Gastrocnemius medialis (tissue), 4 donors: Measurements from ENCODE around the gene PLEKHG3. TPM values are rescaled to one million over a fixed set of nuclear protein-coding genes. Genes with fewer than 3 reads are reported as not detected.

Experiments
- ATAC-seq, 2 donors: fragments of 150-250 bp; one replicate each; pipeline ENCODE4 v1.9.1; 2016
- DNase-seq, 2 donors: peaks; one replicate each; pipeline ENCODE4 v3.0.0-alpha.2; 2019
- H3K27ac ChIP-seq, 4 donors: fragments of 200-600 bp; sonication (generic); 1 replicate in 1 of 4; 2 replicates in 3 of 4; pipeline ENCODE4 v1.5.1; 2016 to 2018; ENCODE audit warnings: mild to moderate bottlenecking in 2 of 4, moderate library complexity in 1 of 4
- H3K27me3 ChIP-seq, 3 donors: fragments of 200-600 bp; sonication (generic) in 2 of 3; 1 replicate in 1 of 3; 2 replicates in 2 of 3; pipeline versions ENCODE4 v1.5.1 to v1.6.0; 2016 to 2019; ENCODE audit warnings: mild to moderate bottlenecking in 1 of 3, moderate library complexity in 1 of 3
- H3K36me3 ChIP-seq, 2 donors: fragments of 200-600 bp; sonication (generic) in 1 of 2; one replicate each; pipeline ENCODE4 v1.5.1; 2017 to 2018
- H3K4me1 ChIP-seq, 2 donors: fragments of 200-600 bp; sonication (generic) in 1 of 2; one replicate each; pipeline ENCODE4 v1.5.1; 2016 to 2017; ENCODE audit warnings: mild to moderate bottlenecking in 2 of 2
- H3K4me3 ChIP-seq, 4 donors: fragments of 200-600 bp; sonication (generic) in 3 of 4; 1 replicate in 1 of 4; 2 replicates in 3 of 4; pipeline ENCODE4 v1.5.1; 2016 to 2019; ENCODE audit warnings: mild to moderate bottlenecking in 2 of 4
- H3K9me3 ChIP-seq, 3 donors: fragments of 200-600 bp; sonication (generic) in 2 of 3; 1 replicate in 1 of 3; 2 replicates in 2 of 3; pipeline ENCODE4 v1.5.1; 2016 to 2019
- CTCF ChIP-seq, 5 experiments: fragments of 450-650 bp in 3 of 5; fragments of 200-600 bp in 2 of 5; sonication (generic) in 2 of 5; IDR thresholded peaks in 4 of 5; conservative IDR thresholded peaks in 1 of 5; 1 replicate in 4 of 5; 2 replicates in 1 of 5; pipeline ENCODE4 v1.5.1; 2016 to 2019; ENCODE audit warnings: antibody characterized with exemption in 5 of 5, mild to moderate bottlenecking in 3 of 5, moderate library complexity in 3 of 5
- POLR2A ChIP-seq, 2 donors: fragments of 450-650 bp; IDR thresholded peaks; one replicate each; pipeline ENCODE4 v1.6.1; 2017; ENCODE audit warnings: antibody characterized with exemption in 2 of 2, mild to moderate bottlenecking in 2 of 2, moderate library complexity in 2 of 2
- in situ Hi-C, 4 donors: fragments of 200-750 bp; cut with MboI; loops; one replicate each; pipeline versions ENCODE4 v1.15.0 to v1.8.0; 2017; ENCODE audit warnings: low sequenced_read_pairs in 4 of 4
- intact Hi-C: fragments of 100-400 bp; cut with DNase I; formaldehyde crosslinking; loops from one replicate; pipeline ENCODE4 v1.15.1; 2023; ENCODE audit warnings: low total_unique reads
- total RNA-seq, 4 donors: library from RNA; depleted of rRNA; stranded (reverse); fragments of >200 nt; gene quantifications; one replicate each; pipeline versions ENCODE4 v1.1.0 to v1.2.3, GENCODE V29; 2016

PLEKHG3 gene
- total RNA-seq, 4 donors from 2014 or later = 8.8 to 18.8 (median 14.5) TPM

GRCh38 chr14:64659366-64659765, 44.9 kb upstream of the PLEKHG3 start:
- no peak for TF ChIP-seq POLR2A (IDR thresholded peaks at IDR 0.05)
- no peak for TF ChIP-seq CTCF (IDR thresholded peaks at IDR 0.05 in 4 of 5, conservative IDR thresholded peaks at IDR 0.05 in 1 of 5)
- in situ Hi-C loops = no loop called here
- no peak overlapping the region for H3K27ac ChIP-seq

GRCh38 chr14:64663174-64663573, 41.0 kb upstream of the PLEKHG3 start:
- in situ Hi-C loops (no loop called here), intact Hi-C loops (no loop called here)
- H3K9me3 ChIP-seq = no peaks in the 10 kb centered on the region
- H3K27me3 ChIP-seq = no peaks in the 10 kb centered on the region
- no peaks in the 10 kb centered on the region for H3K36me3 ChIP-seq
- H3K27ac ChIP-seq = no peak overlapping the region
- TF ChIP-seq CTCF (IDR thresholded peaks at IDR 0.05 in 4 of 5, conservative IDR thresholded peaks at IDR 0.05 in 1 of 5) (no peak), POLR2A (IDR thresholded peaks at IDR 0.05) (no peak)
- DNase-seq = no peak
- H3K4me3 ChIP-seq = no peak overlapping the region
- ATAC-seq = no peak
- no peaks in the 10 kb centered on the region for H3K4me1 ChIP-seq

More at GRCh38 chr14:64659366-64659765, 44.9 kb upstream of the PLEKHG3 start:
- H3K36me3 ChIP-seq = no peaks in the 10 kb centered on the region
- peaks cover 7 to 9% of the 10 kb centered on the region in 2 donors for H3K4me1 ChIP-seq
- H3K4me3 ChIP-seq = no peak overlapping the region
- no peaks in the 10 kb centered on the region for H3K9me3 ChIP-seq
- ATAC-seq (no peak), DNase-seq (no peak)
- H3K27me3 ChIP-seq = no peaks in the 10 kb centered on the region
- intact Hi-C loops = no loop called here

DNA sequence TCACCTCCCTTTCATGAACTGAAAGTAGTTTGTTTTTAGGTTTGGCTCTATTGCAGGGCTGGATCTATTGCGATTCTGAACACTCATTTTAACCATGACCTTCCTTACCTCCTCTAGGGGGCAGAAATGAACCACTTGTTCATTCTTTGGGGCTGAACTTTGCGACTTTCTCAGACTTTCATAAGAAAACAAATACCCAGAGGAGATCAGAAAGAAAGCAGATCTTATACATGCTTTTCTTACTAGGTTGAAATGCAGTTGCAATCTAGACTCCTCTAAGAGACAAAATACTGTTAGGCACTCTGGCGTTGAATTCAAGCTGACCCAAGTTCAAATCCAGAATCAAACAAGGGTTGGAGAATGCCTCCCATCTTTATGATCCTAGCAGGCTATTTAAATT, 32.6 kb upstream of the PLEKHG3 start:
- Histone ChIP-seq H3K27ac (no peak overlapping the region), H3K9me3 (no peaks in the 10 kb centered on the region), H3K36me3 (no peaks in the 10 kb centered on the region), H3K27me3 (no peaks in the 10 kb centered on the region), H3K4me3 (no peak overlapping the region), H3K4me1 (peaks cover 0 to 7% of the 10 kb centered on the region in 2 donors)
- DNase-seq (no peak), ATAC-seq (peak; percentile 50 to 54)
- in situ Hi-C loops (loop anchor here (5.0 to 10.0 kb wide), 5 partner anchors 86 to 223 kb away; no protein-coding TSS in a partner anchor), intact Hi-C loops (loop anchor here (2.0 to 5.0 kb wide), 3 partner anchors 76 to 221 kb away; no protein-coding TSS in a partner anchor)
- TF ChIP-seq CTCF (IDR thresholded peaks at IDR 0.05 in 4 of 5, conservative IDR thresholded peaks at IDR 0.05 in 1 of 5) = peak; percentile 33 to 68 (median 54)
- TF ChIP-seq POLR2A (IDR thresholded peaks at IDR 0.05) = no peak

DNA sequence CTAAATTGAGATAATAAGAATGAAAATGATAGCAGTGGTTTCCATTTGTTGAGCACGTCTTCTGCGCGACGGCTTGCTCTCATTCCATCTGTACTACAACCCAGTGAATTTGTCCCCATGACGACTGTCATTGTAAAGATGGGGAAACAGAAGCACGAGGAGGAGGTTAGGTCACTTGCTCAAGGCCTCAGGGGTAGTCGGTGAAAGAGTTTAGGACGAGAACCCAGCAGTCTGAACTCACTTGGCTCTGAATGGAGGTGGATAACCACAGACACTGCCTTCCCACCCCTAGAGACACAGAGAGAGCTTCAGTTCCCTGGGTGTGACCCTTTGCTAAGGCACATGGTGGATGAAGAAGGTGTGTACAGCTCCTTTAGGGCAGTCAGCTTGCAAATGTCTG, 30.9 kb upstream of the PLEKHG3 start:
- no peaks in the 10 kb centered on the region for H3K27me3 ChIP-seq
- H3K27ac ChIP-seq = peak overlapping the region in 1 of 4 donors; percentile 22
- intact Hi-C loops (loop anchor here (5.0 kb wide), 2 partner anchors 74 to 219 kb away; no protein-coding TSS in a partner anchor), in situ Hi-C loops (loop anchor here (5.0 to 10.0 kb wide), 5 partner anchors 84 to 221 kb away; no protein-coding TSS in a partner anchor)
- peaks cover 0 to 7% of the 10 kb centered on the region in 2 donors for H3K4me1 ChIP-seq
- no peak for TF ChIP-seq POLR2A (IDR thresholded peaks at IDR 0.05)
- no peak for TF ChIP-seq CTCF (IDR thresholded peaks at IDR 0.05 in 4 of 5, conservative IDR thresholded peaks at IDR 0.05 in 1 of 5)
- H3K9me3 ChIP-seq = no peaks in the 10 kb centered on the region
- DNase-seq (no peak), ATAC-seq (no peak)
- H3K4me3 ChIP-seq = no peak overlapping the region
- no peaks in the 10 kb centered on the region for H3K36me3 ChIP-seq
